DND-41 (cell line): ENCODE results near the gene EP400.

Experiments used
- CTCF ChIP-seq: IDR thresholded peaks from 2 replicates; pipeline ENCODE4 v1.5.1; 2012; ENCODE audit warnings: borderline replicate concordance, low read length, moderate library complexity, mild to moderate bottlenecking; ENCODE audit not compliant: poor library complexity, severe bottlenecking; ENCODE audit errors: extremely low read depth
- EZH2 ChIP-seq: IDR thresholded peaks from 3 replicates; pipeline ENCODE4 v1.6.1; 2012; ENCODE audit warnings: borderline replicate concordance, low read depth, mild to moderate bottlenecking, moderate library complexity, low read length, inconsistent platforms; ENCODE audit not compliant: severe bottlenecking

GRCh38 chr12:132003846-132004245 is 54.1 kb downstream of the EP400 start:
- no peak for TF ChIP-seq CTCF
- no peak for TF ChIP-seq EZH2
